ENCODE measurements around the gene NPAS3. TPM values are rescaled to one million over a fixed set of nuclear protein-coding genes. Genes with fewer than 3 reads are reported as not detected.

NPAS3 gene
- total RNA-seq, 1 experiment from 2014 or later: not detected

GRCh38 chr14:32947792-32948191, 9.1 kb downstream of the NPAS3 start:
- H2AFZ ChIP-seq (ENCODE audit: low read depth, low read length, poor library complexity, severe bottlenecking): no peak overlapping the region
- no peaks in the 10 kb centered on the region for H3K4me1 ChIP-seq (ENCODE audit: control insufficient read depth in 1 of 2, insufficient read depth in 2 of 2, low read length in 2 of 2)
- H3K9me3 ChIP-seq (ENCODE audit: control insufficient read depth in 1 of 2, insufficient read depth in 1 of 2, low read depth in 1 of 2, low read length in 2 of 2): no peaks in the 10 kb centered on the region
- H3K79me2 ChIP-seq (ENCODE audit: insufficient read depth, low read length): no peaks in the 10 kb centered on the region
- no peaks in the 10 kb centered on the region for H4K20me1 ChIP-seq (ENCODE audit: insufficient read depth)
- H3K36me3 ChIP-seq (ENCODE audit: control insufficient read depth in 1 of 2, insufficient read depth in 2 of 2, low read length in 2 of 2): no peaks in the 10 kb centered on the region
- H3K4me3 ChIP-seq (replicated peaks in 1 of 2; ENCODE audit: low read depth in 1 of 2, low read length in 2 of 2): no peak overlapping the region
- CTCF ChIA-PET: no interaction called here
- no peak overlapping the region for H3K9ac ChIP-seq (ENCODE audit: low read length)
- no peak overlapping the region for H3K27ac ChIP-seq (ENCODE audit: low read depth, low read length)
- RAD21 ChIA-PET (ENCODE audit: low non-redundant PET in 1 of 2, low total read pairs in 2 of 2, uncharacterized antibody in 2 of 2, unreplicated experiment in 2 of 2): no interaction called here
- TF ChIP-seq REST (IDR thresholded peaks at IDR 0.05; ENCODE audit: low read depth): no peak
- TF ChIP-seq MAX (IDR thresholded peaks at IDR 0.05): no peak
- TF ChIP-seq YY1 (IDR thresholded peaks at IDR 0.05; ENCODE audit: extremely low read depth, insufficient replicate concordance, low read depth, low read length): no peak
- no peak for TF ChIP-seq ZFX (IDR thresholded peaks at IDR 0.05)
- TF ChIP-seq POLR2A (IDR thresholded peaks at IDR 0.05; ENCODE audit: borderline replicate concordance, extremely low read depth, insufficient read depth, insufficient read length): no peak
- no peak for TF ChIP-seq EZH2 (IDR thresholded peaks at IDR 0.05)
- TF ChIP-seq TCF7L2 (IDR thresholded peaks at IDR 0.05; ENCODE audit: borderline replicate concordance, extremely low read depth, insufficient read depth, insufficient read length): no peak
- no peak for TF ChIP-seq ATF3 (IDR thresholded peaks at IDR 0.05)
- BruUV-seq (replicated peaks): no TSS peak
- no peak for DNase-seq (ENCODE audit: low read depth, low spot score)
- no peaks in the 10 kb centered on the region for H3K27me3 ChIP-seq (ENCODE audit: insufficient read depth, low read length)
- H3K4me2 ChIP-seq (ENCODE audit: low read length): no peak overlapping the region
- no peak for ATAC-seq
- POLR2A ChIA-PET: no interaction called here
- intact Hi-C loops (cut with micrococcal nuclease): no loop called here
- no peaks in the 10 kb centered on the region for H3K9me2 ChIP-seq (ENCODE audit: insufficient read depth)
